GM19467 (cell line): ENCODE results near the gene PLB1.

Experiments
- ATAC-seq: cut with Tn5 transposase; IDR thresholded peaks from one replicate; pipeline ENCODE4 v1.9.1; 2021; ENCODE audit warnings: mild to moderate bottlenecking, moderate library complexity; ENCODE audit not compliant: unreplicated experiment

PLB1 gene

DNA sequence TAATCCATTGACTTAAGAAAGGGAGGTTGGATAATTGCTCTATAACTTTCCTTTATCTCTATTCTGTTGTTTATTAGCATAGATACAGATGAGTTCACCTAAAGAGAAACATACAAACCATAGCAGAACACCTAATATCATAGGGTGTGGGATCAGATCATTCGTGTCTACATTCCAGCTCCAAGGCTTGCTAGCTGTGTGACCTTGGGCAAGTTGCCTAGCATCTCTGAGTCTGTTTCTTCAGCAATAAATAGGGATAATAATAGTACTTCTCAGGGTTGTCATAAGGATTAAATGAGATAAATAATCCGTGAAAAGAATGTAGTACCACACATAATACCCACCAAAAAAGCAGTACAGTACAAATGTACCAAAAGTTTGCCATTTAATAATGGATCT is 126.2 kb downstream of the PLB1 start:
- ATAC-seq = no peak

DNA sequence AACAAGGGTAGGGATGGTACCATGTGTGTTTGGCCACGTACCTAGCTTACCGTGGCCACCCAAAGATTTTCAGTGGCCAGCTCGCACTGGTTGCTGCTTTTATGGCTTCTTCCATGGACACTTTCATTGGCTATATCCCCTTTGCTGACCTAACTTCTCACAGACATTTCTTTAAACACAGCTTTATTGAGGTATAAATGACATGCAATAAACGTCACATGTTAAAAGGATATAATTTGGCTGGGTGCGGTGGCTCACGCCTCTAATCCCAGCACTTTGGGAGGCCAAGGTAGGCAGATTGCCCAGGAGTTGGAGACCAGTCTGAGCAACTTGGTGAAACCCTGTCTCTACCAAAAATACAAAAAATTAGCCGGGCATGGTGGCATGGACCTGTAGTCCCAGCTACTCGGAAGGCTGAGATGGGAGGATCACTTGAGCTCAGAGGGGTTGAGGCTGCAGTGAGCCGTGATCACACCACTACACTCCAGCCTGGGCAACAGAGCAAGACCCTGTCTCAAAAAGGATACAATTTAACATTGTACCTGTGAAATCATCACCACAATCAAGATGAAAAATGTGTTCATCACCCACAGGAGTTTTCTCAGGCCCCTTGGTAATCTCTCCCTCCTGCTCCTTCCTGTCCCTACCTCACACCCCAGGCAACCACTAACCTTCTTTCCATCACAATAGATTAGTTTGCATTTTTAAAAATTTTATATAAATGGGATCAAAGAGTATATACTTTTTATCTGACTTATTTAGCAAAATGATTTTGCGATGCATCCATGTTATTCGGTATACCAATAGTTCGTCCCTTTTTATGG is 127.9 kb downstream of the PLB1 start:
- ATAC-seq = no peak

- no peak for ATAC-seq
These were observed 128.6 kb downstream of the PLB1 start for GRCh38 chr2:28624436-28624792.

DNA sequence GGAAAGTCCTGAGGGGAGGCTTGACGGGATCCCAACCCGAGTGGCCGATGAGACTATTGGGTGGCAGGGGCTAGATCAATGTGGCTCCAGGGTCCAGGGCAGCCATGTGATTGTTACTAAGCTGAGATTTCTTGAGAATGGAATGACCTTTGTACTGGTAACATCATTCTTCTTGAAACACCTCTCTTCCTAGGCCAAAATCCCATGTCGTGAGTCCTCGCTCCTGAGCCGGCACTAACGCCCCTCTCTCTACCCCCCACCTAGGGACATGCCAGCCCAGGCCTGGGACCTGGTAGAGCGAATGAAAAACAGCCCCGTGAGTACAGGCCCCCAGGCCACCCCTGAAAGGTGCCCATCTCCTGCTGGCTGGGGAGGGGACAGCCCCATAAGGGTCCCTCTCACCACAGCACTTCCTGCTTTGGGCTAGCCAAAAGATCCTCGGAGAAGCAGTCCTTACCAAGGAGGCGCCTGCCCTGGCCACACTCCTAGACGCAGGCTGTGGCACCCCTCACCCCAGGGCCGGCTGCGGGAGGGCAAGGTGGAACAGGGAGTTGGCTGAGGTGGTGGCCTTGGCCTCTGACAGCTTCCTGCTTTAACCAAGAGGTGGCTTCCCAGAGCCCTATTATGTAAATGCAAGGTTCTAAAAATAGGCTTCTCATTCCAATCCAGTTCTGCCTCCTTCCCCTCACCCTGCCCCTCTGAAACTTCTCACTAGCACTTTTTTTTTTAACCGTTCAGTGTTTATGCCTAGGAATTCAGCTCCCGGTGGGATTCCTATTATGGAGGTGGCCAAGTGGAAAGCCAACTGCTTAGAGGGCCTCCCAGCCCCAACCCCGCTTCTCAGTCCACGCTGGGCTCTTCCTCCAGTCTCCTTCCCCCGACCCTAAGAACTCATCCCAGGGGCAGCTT is 129.2 kb downstream of the PLB1 start:
- ATAC-seq = no peak

DNA sequence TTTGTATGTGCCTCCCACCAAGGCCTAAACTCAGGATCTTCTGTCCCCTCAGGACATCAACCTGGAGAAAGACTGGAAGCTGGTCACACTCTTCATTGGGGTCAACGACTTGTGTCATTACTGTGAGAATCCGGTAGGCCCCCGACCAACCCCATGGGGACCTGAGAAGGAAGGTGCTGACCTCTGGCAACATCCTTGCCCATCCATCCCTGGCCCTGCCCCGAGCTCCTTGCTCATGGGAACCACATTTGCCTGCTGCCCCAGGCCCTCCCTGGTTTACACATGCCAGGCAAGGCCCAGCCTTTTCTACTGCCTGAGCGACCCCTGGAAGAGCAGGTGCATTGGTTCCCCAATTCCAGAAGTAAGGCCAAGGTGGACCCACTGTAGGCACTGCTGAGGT is 130.5 kb downstream of the PLB1 start:
- no peak for ATAC-seq

GRCh38 chr2:28626891-28627421 is 131.1 kb downstream of the PLB1 start:
- no peak for ATAC-seq

DNA sequence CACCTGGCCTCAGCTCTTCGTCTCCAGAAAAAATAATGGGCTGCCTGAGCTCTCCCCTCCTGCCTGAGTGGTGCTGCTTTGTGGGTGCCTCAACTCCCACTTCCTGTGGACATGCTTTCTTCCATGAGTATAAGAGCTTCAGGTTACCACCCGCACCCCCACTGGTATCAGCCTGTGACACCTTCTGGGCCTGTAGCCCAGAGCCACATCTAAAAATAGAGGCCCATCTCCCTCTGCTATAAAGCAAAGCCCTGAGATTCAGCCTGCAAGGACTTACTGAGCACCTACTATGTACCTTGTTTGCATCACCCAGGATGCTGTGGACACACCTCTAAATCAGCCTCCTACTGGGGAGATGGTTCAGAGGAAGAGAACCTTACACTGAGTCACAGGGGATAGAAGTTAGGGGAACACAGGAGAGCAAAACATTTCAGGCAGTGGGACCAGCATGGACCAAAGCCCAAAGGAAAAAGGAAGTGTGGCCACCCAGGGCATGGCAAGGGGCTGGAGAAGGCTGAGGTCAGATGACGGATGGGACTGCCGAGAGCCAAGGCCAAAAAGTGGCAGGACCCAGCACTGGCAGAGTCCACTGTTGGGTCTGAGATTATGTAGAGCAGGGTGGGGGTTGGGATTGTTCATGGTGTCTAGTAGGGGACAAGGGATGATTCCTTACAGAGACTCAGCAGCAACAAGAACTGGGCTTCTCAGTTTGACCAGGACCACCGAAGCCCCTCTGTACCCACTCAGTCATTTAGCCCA is 132.0 kb downstream of the PLB1 start:
- ATAC-seq = no peak

DNA sequence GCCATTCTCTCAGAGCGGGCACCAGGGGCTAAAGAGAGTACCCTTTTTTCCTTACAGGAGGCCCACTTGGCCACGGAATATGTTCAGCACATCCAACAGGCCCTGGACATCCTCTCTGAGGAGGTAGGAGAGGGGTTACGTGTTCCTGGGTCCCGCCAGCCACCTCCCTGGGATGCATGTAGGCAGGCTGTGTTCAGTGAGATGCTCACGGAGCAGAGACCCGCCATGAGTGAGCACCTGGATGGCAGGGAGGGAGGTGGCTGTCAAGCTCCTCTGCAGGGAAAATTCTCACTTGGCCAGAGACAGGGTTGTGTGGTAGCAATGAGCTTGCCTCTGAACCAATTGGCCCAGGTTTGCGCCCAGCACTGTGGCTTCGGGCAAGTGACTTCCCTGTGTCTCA is 132.6 kb downstream of the PLB1 start:
- ATAC-seq = no peak

DNA sequence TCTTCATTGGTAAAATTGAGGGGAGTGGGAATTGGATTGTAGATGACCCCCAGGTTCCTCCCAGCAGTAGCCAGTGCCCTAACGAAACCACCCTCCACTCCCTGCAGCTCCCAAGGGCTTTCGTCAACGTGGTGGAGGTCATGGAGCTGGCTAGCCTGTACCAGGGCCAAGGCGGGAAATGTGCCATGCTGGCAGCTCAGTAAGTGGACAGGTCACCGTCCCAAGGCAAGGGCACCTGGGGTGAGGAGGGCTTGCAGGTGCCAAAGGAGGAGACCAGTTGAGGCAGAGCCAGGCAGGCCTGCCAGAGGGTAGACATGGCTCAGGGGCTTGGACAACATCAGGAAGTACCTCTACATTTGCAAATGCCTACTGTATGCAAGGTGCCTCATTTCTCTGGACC is 133.1 kb downstream of the PLB1 start:
- ATAC-seq = no peak

- ATAC-seq = no peak
These were observed 134.1 kb downstream of the PLB1 start for GRCh38 chr2:28629910-28630309.

- no peak for ATAC-seq
These were observed 134.5 kb downstream of the PLB1 start for GRCh38 chr2:28630341-28630740.

GRCh38 chr2:28631514-28632206 is 135.8 kb downstream of the PLB1 start:
- no peak for ATAC-seq

- no peak for ATAC-seq
These were observed 136.9 kb downstream of the PLB1 start for GRCh38 chr2:28632791-28633190.

GRCh38 chr2:28633204-28633603 is 137.3 kb downstream of the PLB1 start:
- ATAC-seq = no peak

GRCh38 chr2:28633746-28634145 is 137.9 kb downstream of the PLB1 start:
- no peak for ATAC-seq

- ATAC-seq = no peak
These were observed 139.3 kb downstream of the PLB1 start for GRCh38 chr2:28635191-28635611.

- ATAC-seq = no peak
These were observed 140.6 kb downstream of the PLB1 start for GRCh38 chr2:28636491-28636890.

GRCh38 chr2:28637066-28638047 is 141.5 kb downstream of the PLB1 start:
- no peak for ATAC-seq

DNA sequence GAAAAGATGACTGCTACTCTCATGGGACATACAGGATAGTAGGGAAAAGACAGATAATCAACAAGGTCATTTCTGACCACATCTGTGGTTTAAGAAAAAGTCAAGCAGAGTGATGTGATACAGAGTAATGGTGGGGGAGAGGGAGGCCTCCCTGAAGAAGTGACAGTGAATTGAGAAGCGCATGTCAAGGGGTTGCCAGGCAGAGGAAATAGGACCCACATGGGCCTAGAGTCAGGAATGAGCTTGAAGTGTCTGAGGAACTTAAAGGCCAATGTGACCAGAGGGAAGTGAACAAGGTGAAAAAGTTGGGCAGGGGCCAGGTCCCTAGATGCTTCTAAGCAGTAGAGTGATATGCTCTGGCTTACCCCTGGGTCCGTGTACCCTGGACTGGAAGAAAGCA is 142.2 kb downstream of the PLB1 start:
- ATAC-seq = no peak
